ENCODE data around the gene LENG8.

Gene LENG8

GRCh38 chr19:54454781-54455675 is 6.0 kb downstream of the LENG8 start:
- Mint-ChIP-seq H3K4me1 (peaks cover 24% of the 10 kb centered on the region), H3K9me3 (no peaks in the 10 kb centered on the region), H3K4me3 (no peak overlapping the region), H3K36me3 (ENCODE audit: low read depth) (peaks cover 63% of the 10 kb centered on the region), H3K27me3 (ENCODE audit: low read depth, poor library complexity) (peaks cover 3% of the 10 kb centered on the region), H3K27ac (no peak overlapping the region)
- TF ChIP-seq CTCF (IDR thresholded peaks at IDR 0.05) = no peak
- DNase-seq = no peak

GRCh38 chr19:54455786-54456422 is 6.9 kb downstream of the LENG8 start:
- peaks cover 62% of the 10 kb centered on the region for H3K36me3 Mint-ChIP-seq (ENCODE audit: low read depth)
- no peak overlapping the region for H3K27ac Mint-ChIP-seq
- DNase-seq = no peak
- H3K4me1 Mint-ChIP-seq = peaks cover 15% of the 10 kb centered on the region
- no peaks in the 10 kb centered on the region for H3K9me3 Mint-ChIP-seq
- TF ChIP-seq CTCF (IDR thresholded peaks at IDR 0.05) = no peak
- peaks cover 3% of the 10 kb centered on the region for H3K27me3 Mint-ChIP-seq (ENCODE audit: low read depth, poor library complexity)
- no peak overlapping the region for H3K4me3 Mint-ChIP-seq

GRCh38 chr19:54456423-54457373 is 7.7 kb downstream of the LENG8 start:
- H3K4me1 Mint-ChIP-seq = peaks cover 15% of the 10 kb centered on the region
- H3K27ac Mint-ChIP-seq = no peak overlapping the region
- no peak for DNase-seq
- peaks cover 3% of the 10 kb centered on the region for H3K27me3 Mint-ChIP-seq (ENCODE audit: low read depth, poor library complexity)
- no peaks in the 10 kb centered on the region for H3K9me3 Mint-ChIP-seq
- no peak overlapping the region for H3K4me3 Mint-ChIP-seq
- TF ChIP-seq CTCF (IDR thresholded peaks at IDR 0.05) = no peak
- peaks cover 54% of the 10 kb centered on the region for H3K36me3 Mint-ChIP-seq (ENCODE audit: low read depth)

- H3K36me3 Mint-ChIP-seq (ENCODE audit: low read depth) = peaks cover 44% of the 10 kb centered on the region
- DNase-seq = no peak
- peaks cover 19% of the 10 kb centered on the region for H3K4me1 Mint-ChIP-seq
- peak overlapping the region; percentile 66 for H3K27ac Mint-ChIP-seq
- no peak overlapping the region for H3K4me3 Mint-ChIP-seq
- TF ChIP-seq CTCF (IDR thresholded peaks at IDR 0.05) = no peak
- H3K9me3 Mint-ChIP-seq = no peaks in the 10 kb centered on the region
- peaks cover 3% of the 10 kb centered on the region for H3K27me3 Mint-ChIP-seq (ENCODE audit: low read depth, poor library complexity)
Measured at GRCh38 chr19:54457773-54458647, 9.0 kb downstream of the LENG8 start.

GRCh38 chr19:54458648-54459281 is 9.8 kb downstream of the LENG8 start:
- Mint-ChIP-seq H3K4me3 (no peak overlapping the region), H3K9me3 (no peaks in the 10 kb centered on the region), H3K4me1 (peaks cover 22% of the 10 kb centered on the region)

More at GRCh38 chr19:54458648-54459281, 9.8 kb downstream of the LENG8 start:
- Mint-ChIP-seq H3K36me3 (ENCODE audit: low read depth) (peaks cover 37% of the 10 kb centered on the region), H3K27ac (no peak overlapping the region), H3K27me3 (ENCODE audit: low read depth, poor library complexity) (peaks cover 1% of the 10 kb centered on the region)
- no peak for TF ChIP-seq CTCF (IDR thresholded peaks at IDR 0.05)
- no peak for DNase-seq

All from nephron progenitor cell (in vitro differentiated cells).